OCI-LY1 (cell line): ENCODE measurements around the gene SEMA5A.

Source experiments
- CTCF ChIP-seq: fragments of 200-600 bp; sonication (generic), shearing (Covaris generic); IDR thresholded peaks from 2 replicates; pipeline ENCODE4 v1.5.1; 2017; ENCODE audit warnings: mild to moderate bottlenecking, antibody characterized with exemption, low read length, moderate library complexity, mixed read lengths
- EZH2 ChIP-seq: fragments of 200-600 bp; sonication (generic), shearing (Covaris generic); IDR thresholded peaks from 2 replicates; pipeline ENCODE4 v1.8.0; 2017; ENCODE audit warnings: borderline replicate concordance, mixed run types, mild to moderate bottlenecking, antibody characterized with exemption, low read length, moderate library complexity, mixed read lengths

- no peak for TF ChIP-seq CTCF
- TF ChIP-seq EZH2, result no peak
Measured at GRCh38 chr5:9067154-9067553, 478.7 kb downstream of the SEMA5A start.
